HG02623 (cell line): ENCODE measurements around the gene CNTNAP2.

Experiments used
- ATAC-seq: cut with Tn5 transposase; IDR thresholded peaks from one replicate; pipeline ENCODE4 v1.9.1; 2021; ENCODE audit warnings: moderate library complexity; ENCODE audit not compliant: unreplicated experiment

Gene CNTNAP2

GRCh38 chr7:147519062-147519461, 1402.5 kb downstream of the CNTNAP2 start:
- ATAC-seq = no peak

GRCh38 chr7:147523056-147523455, 1406.5 kb downstream of the CNTNAP2 start:
- ATAC-seq = no peak

GRCh38 chr7:147524726-147525250, 1408.2 kb downstream of the CNTNAP2 start:
- ATAC-seq = no peak

GRCh38 chr7:147525325-147525724, 1408.7 kb downstream of the CNTNAP2 start:
- ATAC-seq = no peak

GRCh38 chr7:147535701-147536111, 1419.1 kb downstream of the CNTNAP2 start:
- no peak for ATAC-seq

- ATAC-seq = no peak
Observed at GRCh38 chr7:147539685-147540084, 1423.1 kb downstream of the CNTNAP2 start.

- no peak for ATAC-seq
Observed at GRCh38 chr7:147540743-147541142, 1424.1 kb downstream of the CNTNAP2 start.

GRCh38 chr7:147541261-147541660, 1424.7 kb downstream of the CNTNAP2 start:
- ATAC-seq = no peak

- ATAC-seq = no peak
Observed at GRCh38 chr7:147547252-147547897, 1430.8 kb downstream of the CNTNAP2 start.

GRCh38 chr7:147556317-147556716, 1439.7 kb downstream of the CNTNAP2 start:
- ATAC-seq = no peak

- ATAC-seq = no peak
Observed at GRCh38 chr7:147563669-147564068, 1447.1 kb downstream of the CNTNAP2 start.

GRCh38 chr7:147564786-147565476, 1448.3 kb downstream of the CNTNAP2 start:
- no peak for ATAC-seq

- ATAC-seq = no peak
Observed at GRCh38 chr7:147567043-147567442, 1450.4 kb downstream of the CNTNAP2 start.

GRCh38 chr7:147569116-147569913, 1452.7 kb downstream of the CNTNAP2 start:
- ATAC-seq = no peak

- ATAC-seq = no peak
Observed at GRCh38 chr7:147570390-147570789, 1453.8 kb downstream of the CNTNAP2 start.

- no peak for ATAC-seq
Observed at GRCh38 chr7:147571436-147572185, 1455.0 kb downstream of the CNTNAP2 start.

GRCh38 chr7:147578196-147578595, 1461.6 kb downstream of the CNTNAP2 start:
- no peak for ATAC-seq

- ATAC-seq = no peak
Observed at GRCh38 chr7:147579148-147579547, 1462.5 kb downstream of the CNTNAP2 start.

- ATAC-seq = no peak
Observed at GRCh38 chr7:147584771-147585193, 1468.2 kb downstream of the CNTNAP2 start.

GRCh38 chr7:147586110-147586509, 1469.5 kb downstream of the CNTNAP2 start:
- ATAC-seq = no peak

- ATAC-seq = no peak
Observed at GRCh38 chr7:147586526-147586925, 1469.9 kb downstream of the CNTNAP2 start.
